Prostate gland (tissue), 2 donors: ENCODE results near the gene DTL.

Experiments used
- CTCF ChIP-seq, 4 experiments: fragments of 200-600 bp in 2 of 4; fragments of 450-650 bp in 2 of 4; sonication (generic) in 2 of 4; IDR thresholded peaks; 1 replicate in 3 of 4; 2 replicates in 1 of 4; pipeline ENCODE4 v1.5.1; 2016 to 2019; ENCODE audit warnings: antibody characterized with exemption in 4 of 4, mild to moderate bottlenecking in 2 of 4, moderate library complexity in 2 of 4
- POLR2A ChIP-seq: fragments of 450-650 bp; IDR thresholded peaks from one replicate; pipeline ENCODE4 v1.6.1; 2016; ENCODE audit warnings: antibody characterized with exemption, mild to moderate bottlenecking
- POLR2AphosphoS5 ChIP-seq: sonication (generic); formaldehyde crosslinking; IDR thresholded peaks from one replicate; pipeline ENCODE4 v1.6.1; 2017; ENCODE audit warnings: antibody characterized with exemption

GRCh38 chr1:212132025-212132424 lies 96.5 kb downstream of the DTL start:
- no peak for TF ChIP-seq POLR2A
- no peak for TF ChIP-seq CTCF (IDR thresholded peaks at IDR 0.05)
- TF ChIP-seq POLR2AphosphoS5: no peak
